Renal cortical epithelial cell (primary cell): Measurements from ENCODE around the gene ELOA. TPM values are rescaled to one million over a fixed set of nuclear protein-coding genes. Genes with fewer than 3 reads are reported as not detected.
"Not testable (repeated sequence)": the region's sequence is repeated elsewhere in the genome, so short reads cannot be mapped to it uniquely, and the experiment has no call there.

Source experiments
- DNase-seq: peaks from one replicate; pipeline ENCODE4 v3.0.0-alpha.2; 2011; ENCODE audit warnings: low read depth
- total RNA-seq: library from RNA; depleted of rRNA; stranded (reverse); fragments of >200 nt; gene quantifications from 2 replicates; pipeline ENCODE4 v1.2.3, GENCODE V29; 2014

Gene ELOA
- total RNA-seq, 1 donor from 2014 or later = 28.1 TPM

GRCh38 chr1:23736437-23737134 lies 6.7 kb upstream of the ELOA start:
- DNase-seq = no peak

GRCh38 chr1:23741609-23742008 lies 1.7 kb upstream of the ELOA start:
- no peak for DNase-seq

GRCh38 chr1:23742670-23743286 lies 493 bp upstream of the ELOA start:
- DNase-seq = no peak

GRCh38 chr1:23745515-23745914 lies 2.2 kb downstream of the ELOA start:
- peak; percentile 64 for DNase-seq

GRCh38 chr1:23748016-23748415 lies 4.7 kb downstream of the ELOA start:
- DNase-seq = no peak

GRCh38 chr1:23751050-23751814 lies 8.0 kb downstream of the ELOA start:
- DNase-seq = peak; percentile 47

- no peak for DNase-seq
Measured at GRCh38 chr1:23751815-23752200, 8.5 kb downstream of the ELOA start.

- no peak for DNase-seq
Measured at GRCh38 chr1:23752909-23753308, 9.6 kb downstream of the ELOA start.

GRCh38 chr1:23756676-23757075 lies 13.4 kb downstream of the ELOA start:
- DNase-seq = peak; percentile 89

GRCh38 chr1:23757812-23758211 lies 14.5 kb downstream of the ELOA start:
- no peak for DNase-seq

GRCh38 chr1:23759277-23759676 lies 16.0 kb downstream of the ELOA start:
- no peak for DNase-seq

GRCh38 chr1:23763041-23763577 lies 19.8 kb downstream of the ELOA start:
- DNase-seq = no peak

- no peak for DNase-seq
Measured at GRCh38 chr1:23768733-23769132, 25.5 kb downstream of the ELOA start.

GRCh38 chr1:23772049-23772853 lies 29.0 kb downstream of the ELOA start:
- peak; percentile 74 for DNase-seq

- no peak for DNase-seq
Measured at GRCh38 chr1:23772854-23773242, 29.6 kb downstream of the ELOA start.

GRCh38 chr1:23774174-23774880 lies 31.1 kb downstream of the ELOA start:
- no peak for DNase-seq

- no peak for DNase-seq
Measured at GRCh38 chr1:23776217-23776616, 32.9 kb downstream of the ELOA start.

- DNase-seq = peak; percentile 57
Measured at GRCh38 chr1:23777979-23778814, 34.9 kb downstream of the ELOA start, which contains the start of gene PITHD1. Gene PITHD1, plus strand, starts transcription at chr1:23778418. Its CDS starts 98 bp downstream, at chr1:23778516.

GRCh38 chr1:23779826-23780371 lies 36.6 kb downstream of the ELOA start:
- no peak for DNase-seq

GRCh38 chr1:23783141-23783540 lies 39.9 kb downstream of the ELOA start:
- not testable (repeated sequence) for DNase-seq
